Measurements from ENCODE around the gene BICC1.

BICC1 gene

GRCh38 chr10:58660575-58661255 lies 148.0 kb downstream of the BICC1 start:
- DNase-seq: no peak

- no peak for DNase-seq
Observed at GRCh38 chr10:58661336-58661735, 148.7 kb downstream of the BICC1 start.

DNA sequence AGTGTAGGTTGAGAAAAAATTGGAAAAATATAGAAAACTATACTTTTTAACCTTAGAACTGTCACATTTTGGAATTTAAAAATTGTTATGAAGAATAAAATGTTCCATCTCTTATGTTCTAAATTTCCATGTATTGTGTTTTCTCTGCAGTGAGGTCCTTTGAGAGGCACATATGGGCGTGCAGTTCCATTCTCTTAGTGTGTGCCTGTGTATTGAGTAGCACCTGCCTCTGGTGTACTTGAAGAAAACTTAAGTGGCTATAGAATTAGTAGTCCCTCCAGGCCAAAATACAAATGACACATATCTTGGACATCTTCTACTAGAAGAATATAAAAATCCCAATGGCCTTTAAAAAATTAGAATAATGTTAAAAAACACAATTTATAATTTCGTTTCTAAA lies 149.2 kb downstream of the BICC1 start:
- no peak for DNase-seq

DNA sequence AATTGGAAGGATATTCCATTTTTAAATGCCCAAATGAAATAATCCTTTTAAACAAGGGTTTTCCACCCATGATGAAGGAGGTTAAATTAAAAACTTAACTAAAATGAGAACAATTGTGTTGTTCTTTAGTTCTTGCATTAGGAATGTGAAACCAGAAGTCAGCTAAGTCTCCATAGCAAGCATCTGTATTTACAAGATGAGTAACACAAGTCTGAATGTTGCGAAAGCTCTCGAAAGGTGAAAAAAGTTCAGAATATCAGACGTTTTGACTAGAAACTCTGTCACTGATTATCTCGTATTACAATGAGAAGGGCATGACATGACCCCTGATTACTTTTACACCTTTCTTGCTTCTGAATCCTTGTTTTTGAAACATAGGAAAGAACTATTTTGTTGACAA lies 149.6 kb downstream of the BICC1 start:
- DNase-seq: no peak

- DNase-seq: no peak
Observed at GRCh38 chr10:58665361-58665760, 152.7 kb downstream of the BICC1 start.

- no peak for DNase-seq
Observed at GRCh38 chr10:58666024-58666423, 153.4 kb downstream of the BICC1 start.

DNA sequence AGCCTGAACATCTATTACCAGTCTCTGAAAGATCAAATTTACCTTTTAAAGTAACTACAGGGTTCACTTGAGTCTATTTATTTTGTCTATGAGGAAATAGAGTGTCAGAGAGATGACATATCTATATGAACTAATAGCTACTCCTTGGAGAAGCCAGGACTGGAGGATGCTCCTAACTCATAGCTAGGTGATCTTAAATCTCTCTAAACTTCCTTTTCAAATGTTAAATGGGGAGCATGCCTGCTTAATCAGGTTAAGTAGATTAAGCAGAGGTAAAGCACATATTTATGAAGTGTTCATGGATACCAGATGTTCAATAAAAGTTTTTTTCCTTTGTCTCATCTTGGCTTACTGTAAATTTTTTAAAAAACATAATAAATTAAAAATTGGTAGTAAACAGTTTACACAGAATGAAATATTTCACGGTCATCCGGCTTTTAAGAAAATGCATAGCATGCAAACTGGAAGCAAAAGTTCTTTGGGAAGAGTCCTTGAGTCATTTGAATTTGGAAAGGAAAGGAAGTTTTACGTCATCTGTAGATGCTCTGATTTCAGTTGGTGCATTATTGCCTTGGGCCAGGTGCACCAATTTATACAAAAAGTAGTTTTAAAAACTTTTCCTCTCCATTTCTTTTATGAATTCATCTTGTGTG lies 155.1 kb downstream of the BICC1 start:
- DNase-seq: no peak

DNA sequence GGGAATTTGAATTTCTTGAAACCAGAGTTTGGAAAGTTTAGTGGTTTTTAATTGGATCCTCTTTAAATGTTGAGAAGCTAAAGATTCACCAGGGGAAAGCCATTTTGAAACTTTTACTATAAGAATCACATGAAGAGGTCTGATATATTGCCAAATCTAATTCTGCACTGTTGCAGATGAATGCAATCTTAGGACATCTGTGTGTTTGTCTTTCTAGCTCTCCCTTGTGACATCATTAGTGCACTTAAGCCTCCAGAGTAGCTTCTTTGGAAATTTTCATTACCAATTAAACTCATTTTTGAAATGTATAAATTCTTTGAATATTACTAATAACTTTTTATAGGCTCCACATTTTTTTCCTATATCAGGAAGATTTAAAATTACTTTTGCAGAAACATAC lies 160.2 kb downstream of the BICC1 start:
- DNase-seq: no peak

- DNase-seq: no peak
Observed at GRCh38 chr10:58674251-58674650, 161.6 kb downstream of the BICC1 start.

DNA sequence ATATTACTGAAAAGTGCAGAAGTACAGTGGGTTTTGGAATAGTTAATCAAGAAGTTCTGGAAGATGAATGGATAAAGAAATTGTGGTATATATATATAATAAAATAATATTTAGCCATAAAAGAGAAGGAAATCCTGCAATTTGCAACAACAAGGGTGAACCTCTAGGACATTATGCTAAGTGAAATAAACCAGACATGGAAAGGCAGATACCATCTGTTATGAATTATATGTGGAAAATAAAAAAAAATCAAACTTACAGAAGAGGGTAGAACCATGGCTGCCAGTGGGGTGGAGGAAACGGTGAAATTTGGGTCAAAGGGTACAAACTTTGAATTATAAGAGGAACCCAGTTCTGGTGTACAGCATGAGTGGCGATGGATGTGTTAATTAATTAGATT lies 162.6 kb downstream of the BICC1 start:
- DNase-seq: no peak

DNA sequence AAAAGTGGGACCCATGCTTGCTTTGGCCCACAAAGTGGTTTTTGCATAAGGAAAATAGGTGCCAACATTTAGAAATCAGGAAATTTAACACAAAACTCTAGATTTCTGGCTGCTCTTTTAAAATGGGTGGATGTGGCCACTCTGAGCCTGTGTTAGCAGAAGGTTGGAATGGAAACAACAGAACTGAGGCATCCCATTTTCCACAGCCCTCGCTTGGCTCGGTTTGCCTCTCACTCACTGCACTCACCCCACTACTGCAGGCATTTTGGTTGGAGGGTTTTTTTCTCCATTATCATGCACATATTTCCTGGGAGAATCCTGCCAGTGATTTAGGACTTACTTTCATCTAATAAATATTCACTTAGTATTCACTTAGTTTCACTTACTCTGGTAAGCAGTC lies 178.9 kb downstream of the BICC1 start:
- DNase-seq: no peak

DNA sequence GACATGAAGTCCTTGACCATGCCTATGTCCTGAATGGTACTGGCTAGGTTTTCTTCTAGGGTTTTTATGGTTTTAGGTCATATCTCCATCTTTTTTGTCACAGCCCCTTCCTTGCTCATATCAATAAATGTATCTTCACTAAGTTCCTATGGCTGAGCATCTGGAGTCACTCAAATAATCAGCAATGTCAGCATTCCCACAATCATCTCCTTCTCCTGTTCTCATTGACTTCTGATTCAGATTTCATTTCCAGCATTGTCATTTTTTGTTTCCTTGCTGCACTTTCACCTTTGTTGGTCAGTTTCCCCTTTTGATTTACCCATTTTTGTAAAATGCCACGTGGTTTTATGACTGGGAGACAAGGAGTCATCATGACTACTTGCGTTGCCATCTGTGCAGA lies 181.2 kb downstream of the BICC1 start:
- DNase-seq: no peak

GRCh38 chr10:58695022-58695421 lies 182.3 kb downstream of the BICC1 start:
- no peak for DNase-seq

- no peak for DNase-seq
Observed at GRCh38 chr10:58696736-58697135, 184.1 kb downstream of the BICC1 start.

DNA sequence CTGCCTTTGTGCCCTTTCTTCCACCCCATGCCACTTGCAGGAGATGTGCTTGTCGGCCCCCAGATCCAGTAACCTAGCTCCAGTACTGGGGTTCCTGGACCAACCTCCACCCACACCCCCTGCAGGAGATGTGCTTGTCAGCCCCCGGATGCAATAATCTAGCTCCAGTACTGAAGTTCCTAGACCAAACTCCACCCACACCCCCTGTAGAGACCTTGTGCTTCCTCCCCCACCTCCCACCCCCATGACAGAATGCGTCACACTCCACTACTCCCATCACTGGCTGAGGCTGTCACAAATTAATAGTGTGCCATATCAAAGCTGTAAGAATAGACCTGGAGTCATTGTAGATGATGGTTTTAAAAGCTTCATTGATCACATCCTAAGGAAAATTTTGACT lies 185.0 kb downstream of the BICC1 start:
- DNase-seq: no peak

DNA sequence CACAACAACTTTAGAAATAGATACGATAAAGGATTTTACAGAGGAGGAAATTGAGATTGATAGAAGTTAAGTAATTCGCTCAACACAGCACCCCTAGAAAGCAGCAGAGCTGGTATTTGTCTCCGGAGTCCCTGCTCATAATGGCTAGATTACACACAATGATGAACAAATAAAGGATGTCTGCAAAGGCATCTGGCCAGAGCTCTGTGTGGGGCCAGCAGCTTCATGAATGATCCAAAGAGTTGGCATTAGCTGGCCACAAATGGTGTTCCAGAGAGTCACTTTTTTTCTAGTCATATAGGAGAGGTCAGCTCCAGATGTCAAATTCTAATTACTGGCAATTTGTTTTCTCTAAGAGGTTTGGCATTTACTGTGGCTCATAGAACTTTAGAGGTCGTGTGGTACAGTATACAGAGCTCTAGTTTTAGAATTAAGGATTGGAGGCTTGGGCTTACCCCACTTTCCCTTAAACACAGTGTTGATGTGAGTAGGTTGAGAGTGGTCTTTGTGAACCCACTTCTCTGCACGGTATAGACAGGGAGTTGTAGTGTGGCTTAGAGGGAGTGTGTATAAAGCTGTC lies 186.2 kb downstream of the BICC1 start:
- DNase-seq: no peak

- no peak for DNase-seq
Observed at GRCh38 chr10:58700591-58700990, 187.9 kb downstream of the BICC1 start.

DNA sequence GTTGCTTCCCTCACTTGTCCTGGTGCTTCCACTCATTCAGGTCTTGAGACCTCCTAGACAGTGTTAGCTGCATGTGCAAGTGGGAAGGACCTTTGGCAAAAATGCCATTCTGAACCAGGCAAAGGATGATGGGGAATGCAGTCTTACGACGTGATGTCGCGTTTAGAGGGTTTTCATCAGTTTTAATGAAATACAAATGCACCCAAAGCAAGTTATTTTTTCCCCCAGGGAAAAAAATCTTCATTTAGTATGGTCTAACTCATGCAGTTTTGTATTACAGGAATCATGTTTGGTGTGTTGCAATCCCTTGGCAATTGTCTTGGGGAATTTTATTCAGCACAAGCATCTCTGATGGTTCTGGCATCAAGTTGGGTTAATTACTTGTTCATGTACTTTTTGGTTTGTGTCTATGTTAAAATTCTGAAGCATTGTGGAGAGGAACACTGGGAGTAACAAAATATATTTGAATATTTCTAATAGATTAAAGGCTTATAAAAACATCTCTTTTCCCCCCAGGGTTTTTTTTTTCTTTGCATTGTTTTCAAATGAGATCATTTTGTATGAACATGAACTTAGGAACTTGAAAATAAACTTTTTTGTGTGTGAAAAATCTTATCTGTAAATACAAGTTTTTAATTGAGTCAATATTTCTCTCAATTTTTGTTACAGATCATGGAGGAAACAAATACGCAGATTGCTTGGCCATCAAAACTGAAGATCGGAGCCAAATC lies 188.9 kb downstream of the BICC1 start:
- DNase-seq: no peak

DNA sequence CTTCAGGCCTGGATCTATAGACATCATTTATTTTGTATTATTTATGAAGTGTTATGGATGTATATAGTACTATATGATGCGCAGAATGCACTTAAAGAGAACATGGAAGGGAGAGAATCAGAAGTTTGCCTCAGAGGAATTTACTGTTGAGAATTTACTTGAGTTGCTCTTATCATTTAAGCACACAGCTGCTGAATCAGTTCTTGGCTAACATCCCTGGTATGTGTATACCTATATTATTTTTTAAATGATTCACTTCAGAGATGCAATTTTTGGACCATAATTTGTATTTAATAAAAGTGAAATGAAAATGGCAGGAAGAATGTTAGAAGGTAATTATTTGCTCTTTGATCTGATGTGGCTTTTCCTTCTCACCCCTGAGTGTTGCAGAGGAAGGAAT lies 191.6 kb downstream of the BICC1 start:
- DNase-seq: no peak

DNA sequence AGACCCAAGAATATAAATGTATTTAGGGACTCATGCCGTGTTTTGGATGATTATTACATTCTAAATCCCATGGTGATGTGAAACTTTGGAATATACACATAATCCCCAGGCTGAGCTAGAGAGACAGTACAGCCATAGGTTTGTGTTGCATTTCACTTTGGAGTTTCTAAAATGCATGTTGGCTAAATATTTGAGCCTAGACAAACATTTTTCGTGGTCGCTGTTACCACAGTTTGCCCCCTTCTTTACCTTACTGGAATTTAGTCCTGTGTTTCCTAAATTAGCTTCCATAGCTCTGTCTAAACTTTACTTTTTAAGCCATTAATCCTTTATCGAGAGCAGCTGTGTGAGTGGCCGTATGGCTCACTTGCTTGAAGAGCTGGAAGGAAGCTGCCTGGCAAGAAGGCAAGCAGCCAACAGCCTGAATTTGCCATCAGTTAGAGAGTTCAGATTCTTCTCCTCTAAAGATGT lies 192.0 kb downstream of the BICC1 start:
- no peak for DNase-seq

DNA sequence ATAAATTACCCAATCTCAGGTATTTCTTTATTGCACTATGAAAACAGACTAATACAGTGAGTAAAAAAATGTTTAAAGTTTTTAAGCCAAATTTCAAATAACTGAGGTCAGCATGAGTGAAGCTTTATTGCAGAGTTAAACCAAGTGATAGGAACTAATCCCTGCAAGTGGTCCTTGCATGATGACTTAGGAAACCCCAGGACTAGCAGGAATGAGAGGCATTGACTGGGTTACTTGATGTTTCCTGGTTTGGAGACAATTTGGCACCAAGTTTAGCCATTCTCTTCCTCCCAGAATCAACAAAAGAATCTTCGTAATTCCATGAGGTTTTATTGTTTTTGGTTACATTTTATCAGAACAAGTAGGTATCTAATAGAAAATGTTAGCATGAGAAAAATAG lies 194.2 kb downstream of the BICC1 start:
- no peak for DNase-seq

- no peak for DNase-seq
Observed at GRCh38 chr10:58712141-58712540, 199.5 kb downstream of the BICC1 start.

DNA sequence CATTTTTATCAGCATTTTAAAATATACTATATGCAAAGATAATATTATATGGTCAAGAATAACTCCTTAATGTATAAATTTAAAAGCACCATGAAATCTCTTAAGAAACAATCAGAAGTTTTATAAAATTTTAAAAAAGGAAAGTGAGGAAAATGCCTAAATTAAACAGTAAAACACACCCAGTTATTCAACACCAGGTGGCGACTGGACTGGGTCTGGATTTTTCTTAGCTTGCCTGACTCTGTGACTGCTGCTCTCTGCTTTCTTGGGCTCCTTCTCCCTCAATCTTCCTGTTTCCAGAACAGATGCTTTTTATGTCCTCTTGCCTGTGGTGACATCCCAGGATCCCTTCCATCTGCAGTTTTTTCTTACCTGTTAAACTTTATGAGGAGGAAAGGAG lies 200.3 kb downstream of the BICC1 start:
- DNase-seq: no peak

DNA sequence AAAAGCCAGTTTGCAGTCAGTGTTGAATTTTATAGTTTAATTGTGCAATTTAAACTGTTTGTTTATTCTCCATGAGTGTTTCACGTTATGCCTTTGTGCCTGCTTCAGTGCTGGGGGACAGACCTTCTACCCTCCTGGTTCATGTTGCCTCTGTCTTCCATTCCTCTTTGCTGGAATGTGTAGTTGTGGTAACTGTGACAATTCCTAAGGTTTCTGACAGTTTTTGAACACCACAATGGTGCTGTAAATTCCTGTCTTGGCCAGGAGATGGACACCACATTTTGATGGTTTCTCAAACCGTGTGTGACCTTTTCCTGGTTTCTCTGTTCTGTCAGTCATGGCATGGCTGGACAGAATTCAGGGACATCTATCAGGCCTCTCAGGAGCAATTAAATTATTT lies 201.7 kb downstream of the BICC1 start:
- DNase-seq: no peak
